LNCaP clone FGC (cell line): ENCODE results near the gene POLDIP2.

Source experiments
- DNase-seq: peaks from one replicate; pipeline ENCODE4 v3.0.0-alpha.2; 2011; ENCODE audit warnings: low read depth
- H3K4me3 ChIP-seq: 2 replicates; pipeline ENCODE4 v1.5.1; 2011; ENCODE audit warnings: mild to moderate bottlenecking, low read depth, low read length, control low read depth
- TF ChIP-seq, protein P1 (sequence below): IDR thresholded peaks from 2 replicates; pipeline ENCODE4 v1.5.1; 2012; ENCODE audit warnings: mild to moderate bottlenecking; ENCODE audit not compliant: control insufficient read depth, insufficient read depth; ENCODE audit errors: extremely low read depth

Gene POLDIP2

DNA sequence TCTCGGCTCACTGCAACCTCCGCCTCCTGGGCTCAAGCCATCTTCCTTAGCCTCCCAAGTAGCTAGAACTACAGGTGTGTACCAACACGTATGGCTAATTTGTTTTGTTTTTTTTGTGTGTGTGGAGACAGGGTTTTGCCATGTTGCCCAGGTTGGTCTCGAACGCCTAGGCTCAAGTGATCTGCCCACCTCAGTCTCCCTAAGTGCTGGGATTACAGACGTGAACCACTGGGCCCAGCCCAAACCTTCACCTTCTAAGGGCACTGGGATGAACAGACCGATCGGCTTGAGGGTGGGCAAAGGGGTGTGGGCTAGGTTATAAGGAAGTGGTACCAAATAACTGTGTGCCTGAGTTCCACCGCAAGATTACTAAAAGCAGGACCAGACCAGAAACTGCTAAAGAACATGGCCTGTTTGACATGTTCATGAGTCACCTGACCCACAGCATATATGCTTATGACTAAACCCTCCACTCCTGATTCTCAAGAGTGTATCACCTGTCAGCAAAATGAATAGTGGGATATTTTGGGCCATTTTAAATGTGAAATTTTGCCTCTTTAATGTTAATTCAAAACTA is 30.2 kb downstream of the POLDIP2 start:
- H3K4me3 ChIP-seq = no peak overlapping the region

DNA sequence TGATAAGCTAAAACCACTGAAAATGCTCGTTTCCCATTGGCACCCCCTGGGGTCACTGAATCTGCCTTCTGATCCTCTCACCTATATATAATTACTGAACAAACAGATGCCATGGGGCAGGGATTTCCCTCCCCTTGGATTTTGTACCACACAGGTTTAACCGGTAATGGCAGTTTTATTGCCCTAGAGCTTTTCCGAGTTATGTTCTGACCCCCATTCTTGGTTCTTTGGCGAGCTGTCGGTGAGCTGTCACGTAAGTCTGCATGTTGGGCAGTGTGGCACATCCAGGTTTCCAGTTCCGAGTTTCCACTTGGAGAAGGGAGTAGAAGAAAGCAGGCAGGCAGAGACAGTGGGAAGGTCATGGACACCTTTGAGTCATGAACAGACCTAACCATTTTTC is 31.2 kb downstream of the POLDIP2 start:
- peak; percentile 85 for DNase-seq
- TF ChIP-seq, protein P1, sequence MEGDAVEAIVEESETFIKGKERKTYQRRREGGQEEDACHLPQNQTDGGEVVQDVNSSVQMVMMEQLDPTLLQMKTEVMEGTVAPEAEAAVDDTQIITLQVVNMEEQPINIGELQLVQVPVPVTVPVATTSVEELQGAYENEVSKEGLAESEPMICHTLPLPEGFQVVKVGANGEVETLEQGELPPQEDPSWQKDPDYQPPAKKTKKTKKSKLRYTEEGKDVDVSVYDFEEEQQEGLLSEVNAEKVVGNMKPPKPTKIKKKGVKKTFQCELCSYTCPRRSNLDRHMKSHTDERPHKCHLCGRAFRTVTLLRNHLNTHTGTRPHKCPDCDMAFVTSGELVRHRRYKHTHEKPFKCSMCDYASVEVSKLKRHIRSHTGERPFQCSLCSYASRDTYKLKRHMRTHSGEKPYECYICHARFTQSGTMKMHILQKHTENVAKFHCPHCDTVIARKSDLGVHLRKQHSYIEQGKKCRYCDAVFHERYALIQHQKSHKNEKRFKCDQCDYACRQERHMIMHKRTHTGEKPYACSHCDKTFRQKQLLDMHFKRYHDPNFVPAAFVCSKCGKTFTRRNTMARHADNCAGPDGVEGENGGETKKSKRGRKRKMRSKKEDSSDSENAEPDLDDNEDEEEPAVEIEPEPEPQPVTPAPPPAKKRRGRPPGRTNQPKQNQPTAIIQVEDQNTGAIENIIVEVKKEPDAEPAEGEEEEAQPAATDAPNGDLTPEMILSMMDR = no peak
- H3K4me3 ChIP-seq = peak overlapping the region; percentile 11; the same call in 1 of the 2 replicates

More for the DNA sequence above, 30.2 kb downstream of the POLDIP2 start:
- TF ChIP-seq, protein P1 = no peak
- no peak for DNase-seq

DNA sequence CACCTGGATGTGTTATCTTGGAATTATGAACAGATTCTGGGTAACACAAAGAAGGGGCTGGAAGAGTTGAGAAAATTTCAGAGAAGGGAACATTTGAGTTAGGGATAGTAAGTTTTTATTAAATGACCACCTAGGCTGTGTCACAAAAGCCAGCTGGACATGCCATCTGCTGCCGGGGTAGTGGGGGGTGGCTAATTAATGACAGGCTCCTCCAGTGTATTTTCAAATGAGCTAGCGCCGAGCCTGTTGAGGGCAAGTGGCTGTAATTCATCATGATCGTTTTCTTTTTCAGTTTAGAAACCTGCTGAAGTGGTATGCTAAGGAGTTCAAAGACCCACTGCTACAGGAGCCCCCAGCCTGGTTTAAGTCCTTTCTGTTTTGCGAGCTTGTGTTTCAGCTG is 32.1 kb downstream of the POLDIP2 start:
- TF ChIP-seq, protein P1 = no peak

DNA sequence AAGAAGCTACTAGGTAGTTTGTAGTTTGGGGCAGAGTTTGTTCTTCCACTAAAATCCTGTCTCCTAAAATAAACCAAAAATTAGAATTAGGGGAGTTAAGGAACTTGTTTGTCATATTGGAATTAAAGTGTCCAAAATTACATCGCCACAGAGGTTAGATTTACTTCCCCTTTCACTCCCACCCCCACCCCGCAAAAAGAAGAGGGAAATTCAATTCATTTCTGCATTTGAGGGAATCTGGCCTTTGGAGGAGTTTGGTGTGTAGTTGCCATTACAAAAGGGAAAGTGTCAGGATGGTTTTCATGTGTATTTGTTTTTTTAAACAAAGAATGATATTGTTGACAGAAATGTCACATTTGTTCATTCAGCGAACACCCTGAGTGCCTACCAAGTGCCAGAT is 32.5 kb downstream of the POLDIP2 start:
- TF ChIP-seq, protein P1 = no peak
- no peak overlapping the region for H3K4me3 ChIP-seq
- DNase-seq = no peak

More for the DNA sequence above, 32.1 kb downstream of the POLDIP2 start:
- no peak for DNase-seq
- no peak overlapping the region for H3K4me3 ChIP-seq

DNA sequence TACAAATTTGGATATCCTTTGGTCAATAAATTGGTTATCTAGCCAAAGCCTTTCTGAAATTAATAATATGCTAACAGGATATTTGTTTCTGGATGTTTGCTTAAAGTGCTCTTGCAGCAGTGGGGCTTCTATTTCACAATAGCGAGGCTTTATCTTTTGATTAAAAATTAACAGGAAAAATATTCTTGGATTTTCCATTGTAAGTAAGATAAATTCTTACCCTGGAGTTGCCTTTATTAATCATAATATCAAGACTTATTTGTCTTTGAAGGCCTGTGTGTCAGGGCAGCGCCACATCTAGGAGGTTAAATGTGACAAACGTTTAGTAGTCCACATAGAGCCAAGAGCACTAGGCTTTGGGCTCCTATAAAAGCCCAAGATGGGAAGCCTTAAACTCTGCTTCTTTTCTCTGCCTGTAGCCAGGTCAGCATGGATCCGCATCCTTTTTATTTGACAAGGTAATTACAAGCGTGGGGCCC is 33.0 kb downstream of the POLDIP2 start:
- DNase-seq = no peak
- no peak overlapping the region for H3K4me3 ChIP-seq
- TF ChIP-seq, protein P1 = no peak

DNA sequence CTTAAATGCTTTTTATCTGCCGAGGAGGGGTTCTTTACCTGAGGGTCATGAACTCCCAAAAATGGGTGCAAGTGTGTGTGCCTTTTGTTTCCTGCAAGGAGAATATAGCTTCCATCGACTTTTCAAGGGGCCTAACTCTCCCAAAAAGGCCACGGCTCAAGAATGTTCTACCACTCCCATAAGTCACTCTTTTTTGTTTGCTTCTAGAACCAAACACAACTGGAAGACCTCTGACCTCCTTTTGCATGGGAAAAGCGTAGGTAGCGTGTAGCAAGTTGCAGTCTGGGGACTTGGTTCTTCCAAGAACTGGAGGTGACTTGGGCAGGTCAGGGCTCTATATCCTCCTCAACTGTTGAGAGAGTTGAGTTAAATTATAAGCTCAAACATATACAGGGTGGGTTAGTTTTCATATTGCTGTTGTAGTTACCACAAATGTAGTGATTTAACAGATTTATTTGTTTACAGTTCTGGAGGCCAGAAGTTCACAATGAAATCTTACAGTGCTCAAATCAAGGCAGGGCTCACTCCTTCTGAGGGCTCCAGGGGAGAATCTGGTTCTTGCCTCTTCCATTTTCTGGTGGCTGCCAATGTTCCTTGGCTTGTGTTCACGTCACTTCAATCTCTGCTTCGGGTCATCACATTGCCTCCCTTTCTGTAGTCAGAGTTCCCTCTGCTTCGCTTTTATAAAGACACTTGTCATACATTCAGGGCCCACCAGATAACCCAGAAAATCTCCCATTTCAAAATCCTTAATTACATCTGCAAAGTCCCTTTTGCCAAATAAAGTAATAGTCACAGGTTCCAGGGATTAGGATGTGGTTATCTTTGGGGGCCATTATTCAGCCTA is 36.9 kb downstream of the POLDIP2 start:
- no peak for DNase-seq
- TF ChIP-seq, protein P1 = no peak
- H3K4me3 ChIP-seq = peak overlapping the region; percentile 92
